HG03442 (cell line): Measurements from ENCODE around the gene DOHH.

Source experiments
- ATAC-seq: cut with Tn5 transposase; IDR thresholded peaks from one replicate; pipeline ENCODE4 v1.9.1; 2021; ENCODE audit warnings: mild to moderate bottlenecking, moderate library complexity; ENCODE audit not compliant: unreplicated experiment

DOHH gene, protein sequence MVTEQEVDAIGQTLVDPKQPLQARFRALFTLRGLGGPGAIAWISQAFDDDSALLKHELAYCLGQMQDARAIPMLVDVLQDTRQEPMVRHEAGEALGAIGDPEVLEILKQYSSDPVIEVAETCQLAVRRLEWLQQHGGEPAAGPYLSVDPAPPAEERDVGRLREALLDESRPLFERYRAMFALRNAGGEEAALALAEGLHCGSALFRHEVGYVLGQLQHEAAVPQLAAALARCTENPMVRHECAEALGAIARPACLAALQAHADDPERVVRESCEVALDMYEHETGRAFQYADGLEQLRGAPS

DNA sequence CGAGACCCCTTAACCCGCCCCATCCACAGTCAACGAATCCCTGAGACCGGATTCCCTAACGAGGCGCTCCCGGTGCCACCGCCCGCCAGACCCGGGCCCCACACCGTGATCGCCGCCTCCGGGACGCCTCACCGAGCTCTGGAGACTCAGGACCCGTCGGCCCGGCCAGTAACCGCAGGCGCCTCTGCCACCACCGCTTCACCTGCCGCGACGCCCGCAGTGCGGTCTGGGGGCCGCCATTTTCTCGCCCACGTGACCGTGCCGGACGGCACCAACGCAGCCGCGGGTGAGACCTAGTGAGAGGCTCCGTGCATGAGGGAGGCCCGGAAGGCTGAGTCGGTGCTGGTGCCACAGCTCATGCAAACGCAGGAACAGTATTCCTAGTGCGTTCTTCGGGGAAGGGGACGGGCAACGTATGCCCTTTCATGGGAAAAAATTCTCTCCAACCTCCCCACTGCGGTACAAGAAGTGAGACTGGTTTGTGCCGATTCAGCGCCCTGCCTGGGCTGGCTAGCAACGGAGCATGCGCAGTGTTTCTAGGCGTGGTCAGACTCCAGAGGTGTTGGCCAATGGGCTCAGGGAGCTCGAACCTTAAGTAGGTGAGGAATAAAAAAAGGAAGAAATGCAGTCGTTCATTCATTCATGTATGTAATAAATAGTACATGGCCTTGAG lies at the start of gene DOHH:
DOHH (minus strand) TSS at position 246 of the 673 bp plus-strand sequence. CDS start 3,860 bp downstream, outside the sequence.
- ATAC-seq = peak; percentile 87

DNA sequence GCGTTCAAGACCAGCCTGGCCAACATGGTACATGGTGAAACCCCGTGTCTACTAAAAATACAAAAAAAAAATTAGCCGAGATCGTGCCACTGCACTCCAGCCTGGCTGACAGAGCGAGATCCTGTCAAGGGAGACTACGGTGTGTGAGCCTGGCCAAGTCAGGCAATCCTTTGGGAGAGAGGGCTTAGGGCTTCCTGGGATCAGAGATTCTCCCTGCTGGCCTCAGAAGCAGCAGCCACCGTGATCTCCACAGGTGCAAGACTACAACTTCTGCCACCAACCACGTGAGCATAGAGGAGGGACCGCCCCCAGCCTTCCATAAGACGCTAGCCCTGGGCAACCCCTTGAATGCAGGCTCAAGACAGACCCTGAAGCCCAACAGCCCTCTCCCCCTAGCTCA lies 49.3 kb upstream of the DOHH start:
- ATAC-seq = no peak

DNA sequence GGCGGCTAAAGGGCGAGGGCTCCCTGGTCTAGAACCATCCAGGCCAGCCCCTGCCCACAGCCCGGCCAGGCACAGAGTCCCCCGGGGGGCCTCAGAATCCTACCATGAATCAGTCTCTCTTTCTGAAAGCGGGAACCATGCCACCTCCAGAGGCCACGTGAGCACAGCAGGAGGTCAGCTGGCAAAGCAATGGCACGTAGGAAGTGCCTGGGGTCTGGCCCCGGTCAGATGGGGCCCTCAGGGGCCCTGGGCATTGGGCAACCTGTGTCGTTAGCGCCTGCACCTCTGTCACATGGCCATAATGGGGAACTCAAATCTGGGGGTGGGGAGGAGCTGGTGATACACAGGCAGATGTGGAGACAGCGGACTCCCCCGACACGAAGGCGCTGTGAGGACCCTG lies 48.1 kb upstream of the DOHH start:
- no peak for ATAC-seq

DNA sequence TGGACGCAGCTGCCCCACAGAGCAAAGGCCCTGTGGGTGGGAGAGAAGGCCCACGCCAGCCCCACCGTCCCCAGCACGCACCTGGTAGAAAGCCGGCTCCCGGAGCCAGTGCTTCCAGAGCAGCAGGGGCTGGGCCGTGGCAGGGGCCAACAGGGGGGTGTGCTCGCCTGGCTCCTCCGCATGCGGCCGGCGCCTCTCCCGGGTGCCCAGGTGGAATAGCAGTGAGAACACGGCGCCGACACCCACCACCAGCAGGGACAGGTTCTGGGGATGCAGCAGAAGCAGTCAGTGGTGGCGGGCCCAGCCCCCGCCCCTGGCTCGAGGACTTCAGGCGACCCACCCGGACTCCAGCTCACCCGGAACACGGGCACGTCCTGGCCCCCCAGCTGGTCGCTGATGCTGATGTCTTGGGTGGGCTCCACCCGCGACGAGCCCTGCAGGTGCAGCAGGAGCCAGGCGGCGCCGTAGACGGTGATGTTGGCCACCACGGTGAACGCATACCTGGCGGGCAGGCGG lies 47.4 kb upstream of the DOHH start:
- no peak for ATAC-seq

DNA sequence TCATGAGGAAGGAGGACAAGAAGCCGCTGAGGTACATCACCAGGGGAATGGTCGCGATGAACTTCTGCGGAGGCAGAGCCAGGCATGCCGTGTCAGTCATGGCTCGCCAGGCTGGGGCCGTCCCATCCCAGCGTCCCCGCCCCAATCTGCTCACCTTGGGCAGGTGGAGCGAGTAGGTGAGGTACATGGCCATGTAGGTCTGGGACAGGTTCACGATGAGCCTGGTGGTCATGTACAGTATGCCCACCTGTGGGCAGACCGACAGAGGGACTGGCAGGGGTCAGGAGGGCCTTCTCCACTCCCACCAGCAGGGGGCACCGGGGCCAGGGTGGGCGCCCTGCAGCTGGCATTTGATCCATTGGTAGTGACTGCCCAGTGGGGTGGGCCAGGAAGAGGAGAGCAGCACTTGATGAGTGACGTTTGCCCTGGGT lies 46.8 kb upstream of the DOHH start:
- ATAC-seq = no peak

DNA sequence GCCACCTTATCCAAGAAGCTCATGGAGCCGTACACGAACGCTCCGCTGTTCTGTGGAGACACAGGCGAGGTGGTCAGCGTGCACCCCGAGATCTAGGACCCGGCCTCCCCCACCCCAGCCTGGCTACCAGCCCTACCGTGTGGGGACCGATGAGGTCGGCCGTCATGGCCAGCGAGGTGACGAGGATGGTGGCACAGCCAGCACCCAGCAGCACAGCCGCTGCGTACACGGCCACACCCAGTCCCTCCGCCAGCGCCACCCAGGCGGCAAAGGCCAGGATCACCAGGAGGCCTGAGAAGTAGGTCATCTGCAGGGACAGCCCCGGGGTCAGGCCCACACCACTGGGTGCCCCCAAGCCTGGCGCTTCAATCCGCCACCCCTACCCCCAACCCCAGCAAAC lies 45.6 kb upstream of the DOHH start:
- ATAC-seq = no peak

DNA sequence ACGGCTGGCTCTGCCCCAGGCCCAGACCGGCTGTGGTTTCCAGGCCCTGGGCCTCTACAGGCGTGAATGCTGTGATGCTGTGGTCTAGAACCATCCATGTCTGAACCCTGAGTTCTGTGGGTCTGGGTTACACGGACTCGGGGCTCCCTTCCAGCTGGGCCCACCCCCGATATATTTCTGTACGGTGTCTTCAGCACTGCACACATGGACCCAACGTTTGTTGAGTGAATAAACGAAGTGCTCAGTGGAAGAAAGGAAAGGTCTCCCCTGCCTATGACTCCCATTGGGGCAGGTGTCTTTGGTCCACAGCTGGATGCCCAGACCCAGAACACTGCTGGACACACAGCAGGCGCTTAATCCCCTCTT lies 45.2 kb upstream of the DOHH start:
- no peak for ATAC-seq

DNA sequence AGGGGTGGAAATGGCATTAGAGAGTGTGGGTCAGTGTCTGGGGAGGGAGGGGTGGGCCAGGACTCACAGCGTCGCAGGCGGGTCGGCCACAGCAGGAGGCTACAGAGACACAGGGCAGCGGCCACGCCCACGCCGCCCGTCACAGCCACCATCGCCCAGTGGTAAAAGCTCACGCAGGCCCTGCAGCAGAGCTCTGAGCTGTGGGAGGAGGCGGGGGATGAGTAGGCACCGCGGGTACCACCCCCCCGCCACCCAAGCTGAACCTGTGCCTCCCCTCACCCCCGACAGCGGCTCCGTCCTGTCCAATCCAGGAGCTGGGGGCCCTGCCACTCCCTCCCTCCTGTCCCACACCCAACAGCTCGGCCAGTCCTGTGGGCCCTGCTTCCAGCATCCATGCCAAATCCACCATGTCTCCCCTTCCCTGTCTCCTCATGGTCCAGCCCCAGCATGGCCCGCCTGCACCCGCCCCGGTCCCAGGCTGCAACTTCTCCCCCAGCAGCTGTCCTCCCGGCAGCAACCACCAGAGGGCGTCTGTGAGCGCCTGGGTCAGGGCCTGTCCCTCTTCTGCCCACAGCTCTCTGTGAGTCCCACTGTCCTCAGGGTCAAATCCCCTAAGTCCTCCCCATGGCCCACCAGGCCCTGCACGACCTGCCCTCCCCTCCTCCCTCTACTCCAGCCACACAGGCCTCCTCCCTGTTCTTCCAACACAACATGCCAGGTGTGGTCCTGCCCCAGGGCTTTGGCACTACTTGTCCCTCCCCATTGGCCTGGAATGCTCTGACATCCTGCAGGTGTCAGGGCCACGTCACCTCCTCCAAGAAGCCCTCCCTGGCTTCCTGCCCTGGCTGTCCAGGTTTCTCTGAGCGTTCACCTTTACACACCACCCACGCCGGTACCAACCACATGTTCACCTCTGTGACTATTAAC lies 44.5 kb upstream of the DOHH start:
- ATAC-seq = no peak

DNA sequence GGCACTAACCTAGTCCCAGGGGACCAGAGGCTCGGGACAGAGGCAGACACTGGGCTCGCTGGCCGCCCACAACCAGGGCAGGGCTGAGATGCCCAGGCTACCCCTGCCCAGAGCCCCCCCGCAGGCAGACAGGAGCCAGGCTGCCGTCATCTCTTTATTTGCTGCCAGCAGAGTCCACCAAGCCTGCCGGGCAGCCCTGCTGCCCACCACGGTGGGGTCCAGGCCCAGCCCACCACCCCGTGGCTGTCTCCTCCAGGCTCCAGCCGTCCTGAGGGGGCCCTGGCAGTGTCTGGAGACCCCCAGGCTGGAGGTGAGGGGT lies 43.5 kb upstream of the DOHH start:
- no peak for ATAC-seq

DNA sequence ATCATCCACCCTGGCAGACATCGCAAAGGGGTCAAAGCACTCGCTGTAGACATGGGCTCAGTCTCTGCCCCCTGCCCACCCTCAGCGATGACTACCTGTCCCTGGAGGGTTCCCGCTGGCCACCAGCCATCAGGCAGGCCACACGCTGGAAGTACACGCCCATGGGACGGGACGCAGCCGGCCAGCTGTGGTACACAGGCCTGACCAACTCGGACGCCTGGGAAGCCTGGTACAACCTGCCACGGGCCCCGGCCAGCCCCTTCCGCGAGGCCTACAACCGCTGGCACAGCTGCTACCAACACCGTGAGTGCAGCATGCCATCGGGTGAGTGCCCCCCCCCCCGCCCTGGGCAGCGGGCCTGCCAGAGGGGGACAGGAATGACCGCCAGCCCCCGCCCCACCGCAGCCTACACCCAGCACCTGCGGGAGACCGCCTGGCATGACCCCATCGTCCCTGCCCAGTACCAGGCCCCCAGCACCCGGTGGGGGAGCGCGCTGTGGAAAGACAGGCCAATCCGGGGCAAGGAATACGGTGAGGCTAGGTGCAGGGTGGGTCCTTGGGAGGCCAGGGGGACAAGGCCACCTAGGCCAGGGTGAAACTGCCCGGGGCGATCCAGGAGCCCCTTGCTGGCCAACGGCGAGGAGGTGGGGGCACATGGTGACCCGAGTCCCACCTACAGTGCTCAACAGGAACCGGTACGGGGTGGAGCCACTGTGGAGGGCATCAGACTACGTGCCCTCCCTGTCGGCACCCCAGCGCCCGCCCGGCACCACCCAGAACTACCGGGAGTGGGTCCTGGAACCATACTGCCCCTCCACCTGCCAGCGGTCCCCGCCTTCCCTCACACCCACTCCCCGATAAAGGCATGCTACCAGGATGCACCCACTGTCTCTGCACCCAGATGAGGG lies 42.9 kb upstream of the DOHH start:
- no peak for ATAC-seq

DNA sequence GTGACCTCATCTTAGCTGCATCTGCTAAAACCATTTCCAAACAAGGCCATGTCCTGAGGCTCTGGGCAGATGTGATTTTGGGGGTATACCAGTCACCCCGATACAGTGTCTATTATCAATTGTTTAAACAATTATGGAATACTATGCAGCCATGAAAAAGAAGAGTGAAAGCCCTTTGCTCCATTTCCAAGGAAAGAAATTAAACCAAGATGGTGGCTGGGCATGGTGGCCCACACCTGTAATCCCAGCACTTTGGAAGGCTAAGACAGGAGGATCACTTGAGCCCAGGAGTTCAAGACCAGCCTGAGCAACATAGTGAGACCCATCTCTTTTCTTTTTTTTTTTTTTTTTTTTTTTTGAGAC lies 39.3 kb upstream of the DOHH start:
- ATAC-seq = no peak

DNA sequence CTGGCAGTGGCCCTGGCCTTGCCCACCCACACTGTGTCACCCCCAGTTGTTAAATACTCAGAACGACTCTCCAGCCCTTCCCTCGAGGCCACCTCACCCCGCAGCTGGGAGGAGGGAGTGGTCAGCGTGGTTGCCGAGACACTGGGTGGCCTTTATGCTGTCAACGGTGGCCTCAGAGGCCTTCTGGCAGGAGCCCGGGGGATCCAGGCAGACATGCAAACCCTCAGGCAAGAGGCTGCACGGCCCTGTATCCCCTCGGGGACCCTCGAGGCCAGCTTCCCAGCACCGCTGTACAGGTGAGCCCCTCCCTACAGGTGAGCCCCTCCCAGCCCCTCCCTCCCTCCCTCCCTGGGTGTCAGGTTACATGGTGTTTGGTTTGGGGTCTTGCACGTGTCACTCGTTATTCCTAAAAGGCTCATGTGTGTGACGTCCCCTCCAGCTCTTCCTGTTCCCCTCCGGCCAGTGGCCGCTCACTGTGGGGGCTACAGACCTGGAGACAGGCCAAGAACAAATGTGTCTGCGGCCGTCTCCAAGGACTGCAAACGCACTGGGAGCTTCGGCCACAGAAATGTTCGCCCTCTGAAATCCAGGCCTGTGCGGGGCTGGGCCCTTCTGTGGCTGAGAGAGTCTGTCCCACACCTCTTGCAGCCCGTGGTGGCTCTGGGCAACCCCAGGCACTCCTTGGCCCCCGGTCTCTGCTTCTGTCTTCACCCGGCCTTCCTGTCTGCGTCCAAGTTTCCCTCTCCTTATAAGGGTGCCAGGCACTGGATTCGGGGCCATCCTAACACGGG lies 38.7 kb upstream of the DOHH start, which contains the start of gene TEKTIP1:
TEKTIP1 (plus strand) TSS at position 210 of the 791 bp plus-strand sequence; CDS start at position 214, 4 bp downstream.
- ATAC-seq = no peak

DNA sequence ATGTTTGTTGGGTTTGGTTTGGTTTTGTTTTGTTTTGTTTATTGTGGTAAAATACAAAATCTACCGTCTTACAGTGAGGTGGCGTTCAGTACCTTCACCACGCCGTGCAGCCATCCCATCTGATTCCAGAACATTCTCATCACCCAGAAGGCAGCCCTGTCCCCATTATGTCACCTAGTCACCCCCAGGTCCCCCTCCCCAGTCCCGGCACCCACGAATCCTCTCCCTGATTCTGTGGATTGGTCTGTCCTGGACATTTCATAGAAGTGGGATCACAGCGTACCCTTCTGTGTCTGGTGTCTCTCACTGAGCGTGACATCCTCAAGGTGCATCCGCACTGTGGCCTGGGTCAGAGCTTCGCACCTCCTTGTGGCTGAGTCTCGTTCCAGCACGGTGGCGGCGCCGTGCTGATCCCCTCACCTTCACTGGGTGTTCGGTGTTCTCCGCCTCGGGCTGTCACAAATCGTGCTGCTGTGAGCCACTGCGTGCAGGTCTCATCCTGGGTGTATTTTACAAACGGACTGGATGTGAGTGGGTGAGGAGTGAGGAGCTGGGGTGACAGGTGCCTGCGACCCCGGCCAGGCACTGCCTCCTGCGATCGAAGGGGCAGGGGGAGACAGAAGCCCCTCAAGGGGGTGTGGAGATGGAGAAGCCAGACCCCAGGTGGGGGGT lies 37.9 kb upstream of the DOHH start:
- ATAC-seq = no peak

DNA sequence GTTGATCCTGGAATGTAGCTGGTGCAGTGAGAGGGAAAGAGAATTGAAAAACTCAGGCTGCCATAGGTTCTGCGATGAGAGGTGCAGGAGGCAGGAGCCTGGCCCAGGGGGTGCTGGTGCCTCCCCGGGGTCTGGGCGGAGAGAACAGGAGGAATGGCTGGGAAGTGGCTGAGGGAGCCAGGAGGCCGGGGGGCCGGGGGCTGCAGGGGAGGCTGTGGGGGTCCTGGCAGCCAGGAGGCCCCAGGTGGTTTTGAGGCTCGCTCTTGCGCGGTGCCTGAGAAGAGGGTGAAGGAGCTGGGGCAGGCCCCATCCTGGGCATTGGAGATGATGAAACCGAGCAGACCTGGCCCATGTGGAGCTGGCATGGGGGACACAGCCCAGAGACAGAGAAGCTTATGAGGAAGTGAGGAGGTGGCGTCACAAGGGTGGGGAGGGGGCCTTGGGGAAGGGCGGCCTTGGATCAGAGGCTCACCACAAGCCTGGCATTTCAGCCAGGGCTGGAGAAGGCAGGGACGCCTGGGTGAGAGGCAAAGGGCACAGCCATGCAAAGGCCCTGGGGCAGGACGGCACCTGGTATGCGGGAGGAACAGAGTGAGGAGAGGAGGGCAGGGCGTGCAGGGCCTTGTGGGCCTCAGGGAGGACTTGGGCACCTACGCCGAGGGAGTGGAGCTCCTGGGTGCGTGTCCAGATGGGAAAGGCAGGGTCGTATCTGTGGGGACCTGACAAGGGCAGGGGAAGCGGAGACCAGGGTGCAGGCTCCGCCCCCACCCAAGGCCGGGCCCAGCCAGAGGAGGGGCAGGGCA lies 37.2 kb upstream of the DOHH start:
- no peak for ATAC-seq

DNA sequence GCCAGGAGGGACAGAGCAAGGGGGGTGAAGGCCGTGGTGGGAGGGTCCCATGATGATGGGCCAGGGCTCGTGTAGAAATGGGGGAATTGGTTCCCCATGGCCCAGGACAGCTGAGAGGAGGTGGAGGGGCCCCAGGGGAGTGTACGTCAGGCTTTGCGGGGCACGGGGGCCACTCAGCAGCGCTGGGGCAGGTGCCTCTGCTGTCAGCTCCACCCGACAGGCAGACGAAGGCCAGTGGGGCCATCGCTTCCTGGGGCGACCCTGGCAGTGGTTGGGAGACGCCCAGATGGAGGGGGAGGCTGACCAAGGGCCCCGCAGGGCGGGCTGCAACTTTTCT lies 36.6 kb upstream of the DOHH start:
- ATAC-seq = no peak

DNA sequence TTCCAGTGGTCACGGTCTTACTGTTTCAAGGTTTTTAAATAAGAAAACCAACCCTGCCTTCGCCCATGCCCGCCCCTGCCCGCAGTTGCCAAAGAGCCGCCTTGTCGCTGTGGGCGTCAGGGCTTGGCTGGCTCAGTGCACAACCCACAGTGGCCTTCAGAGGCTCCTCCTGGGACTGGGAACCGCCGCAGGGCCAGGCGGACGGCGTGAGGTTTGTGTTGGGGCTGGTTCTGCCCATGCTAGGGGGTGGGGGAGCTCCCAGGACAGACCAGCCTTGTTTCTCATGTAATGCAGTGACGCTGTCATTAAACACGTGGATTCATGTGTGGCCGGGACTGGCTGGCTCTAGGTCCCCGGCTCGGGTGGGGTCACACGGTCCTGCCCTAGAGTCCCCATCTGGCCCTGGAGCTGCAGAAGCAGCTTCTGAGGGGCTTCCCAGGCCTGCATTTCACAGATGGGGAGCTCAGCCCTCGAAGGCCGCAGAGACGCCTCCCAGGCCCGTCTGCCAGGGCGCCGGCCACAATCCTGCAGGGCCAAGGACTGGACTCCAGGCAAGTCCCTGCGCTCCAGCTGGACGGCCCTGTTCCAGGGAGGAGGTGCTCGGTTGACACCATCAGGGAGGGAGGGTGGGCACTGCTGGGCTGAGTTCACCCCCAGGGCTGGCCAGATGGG lies 36.1 kb upstream of the DOHH start:
- no peak for ATAC-seq

DNA sequence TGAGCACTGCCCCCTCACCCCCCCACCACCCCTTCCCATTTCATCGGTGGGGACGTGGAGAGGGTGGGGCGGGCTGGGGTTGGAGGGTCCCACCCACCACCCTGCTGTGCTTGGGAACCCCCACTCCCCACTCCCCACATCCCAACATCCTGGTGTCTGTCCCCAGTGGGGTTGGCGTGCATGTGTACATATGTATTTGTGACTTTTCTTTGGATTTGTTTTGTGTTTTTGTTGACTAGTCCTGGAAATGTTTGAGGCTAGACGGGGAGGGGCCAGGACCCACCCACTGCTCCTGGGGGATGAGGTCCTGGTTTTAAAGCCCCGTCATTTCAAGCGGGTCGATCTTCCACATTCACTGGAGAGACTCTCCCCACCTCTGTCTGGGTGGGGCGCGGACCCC lies 35.5 kb upstream of the DOHH start:
- no peak for ATAC-seq

DNA sequence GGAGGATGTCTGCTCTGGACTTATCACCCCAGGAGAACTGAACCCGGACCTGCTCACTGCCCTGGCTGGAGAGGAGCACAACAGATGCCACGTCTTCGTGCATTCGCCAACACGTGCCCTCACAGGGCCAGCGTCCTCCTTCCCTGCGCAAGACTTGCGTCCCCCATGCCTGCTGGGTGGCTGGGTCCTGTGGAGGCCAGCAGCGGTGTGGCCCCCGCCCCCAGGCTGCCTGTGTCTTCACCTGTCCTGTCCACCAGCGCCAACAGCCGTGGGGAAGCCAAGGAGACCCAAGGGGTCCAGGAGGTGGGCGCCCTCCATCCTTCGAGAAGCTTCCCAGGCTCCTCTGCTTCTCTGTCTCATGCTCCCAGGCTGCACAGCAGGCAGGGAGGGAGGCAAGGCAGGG lies 35.1 kb upstream of the DOHH start:
- ATAC-seq = no peak
